ENCODE data around the gene ADK.
"Not testable (repeated sequence)": the region's sequence is repeated elsewhere in the genome, so short reads cannot be mapped to it uniquely, and the experiment has no call there.

Gene ADK

DNA sequence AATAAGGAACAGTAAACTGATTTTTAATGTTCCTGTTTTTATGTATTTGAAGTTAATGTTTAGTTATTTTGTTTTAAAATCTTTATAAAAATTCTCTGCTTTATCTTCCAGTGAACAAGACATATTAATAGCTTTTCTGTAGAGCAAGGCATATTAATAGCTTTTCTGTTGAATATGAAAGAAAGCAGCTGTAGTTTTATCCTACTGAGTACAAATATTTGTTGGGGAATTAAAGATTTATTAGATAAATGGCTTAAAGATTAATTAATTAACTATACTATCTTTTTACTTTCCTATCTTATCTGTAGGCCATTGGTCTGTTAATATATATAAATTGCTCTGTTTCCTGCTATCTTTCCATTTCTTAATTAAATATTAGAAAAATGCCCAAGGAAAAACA is 299.6 kb downstream of the ADK start:
- TF ChIP-seq, protein P1, sequence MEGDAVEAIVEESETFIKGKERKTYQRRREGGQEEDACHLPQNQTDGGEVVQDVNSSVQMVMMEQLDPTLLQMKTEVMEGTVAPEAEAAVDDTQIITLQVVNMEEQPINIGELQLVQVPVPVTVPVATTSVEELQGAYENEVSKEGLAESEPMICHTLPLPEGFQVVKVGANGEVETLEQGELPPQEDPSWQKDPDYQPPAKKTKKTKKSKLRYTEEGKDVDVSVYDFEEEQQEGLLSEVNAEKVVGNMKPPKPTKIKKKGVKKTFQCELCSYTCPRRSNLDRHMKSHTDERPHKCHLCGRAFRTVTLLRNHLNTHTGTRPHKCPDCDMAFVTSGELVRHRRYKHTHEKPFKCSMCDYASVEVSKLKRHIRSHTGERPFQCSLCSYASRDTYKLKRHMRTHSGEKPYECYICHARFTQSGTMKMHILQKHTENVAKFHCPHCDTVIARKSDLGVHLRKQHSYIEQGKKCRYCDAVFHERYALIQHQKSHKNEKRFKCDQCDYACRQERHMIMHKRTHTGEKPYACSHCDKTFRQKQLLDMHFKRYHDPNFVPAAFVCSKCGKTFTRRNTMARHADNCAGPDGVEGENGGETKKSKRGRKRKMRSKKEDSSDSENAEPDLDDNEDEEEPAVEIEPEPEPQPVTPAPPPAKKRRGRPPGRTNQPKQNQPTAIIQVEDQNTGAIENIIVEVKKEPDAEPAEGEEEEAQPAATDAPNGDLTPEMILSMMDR (conservative IDR thresholded peaks at IDR 0.05; ENCODE audit: low read depth, low read length) = no peak
- Histone ChIP-seq H3K27me3 (ENCODE audit: insufficient read depth, low read depth) (no peaks in the 10 kb centered on the region), H3K79me2 (ENCODE audit: insufficient read depth, low read depth) (no peaks in the 10 kb centered on the region), H3K4me2 (no peak overlapping the region), H3K4me3 (IDR thresholded peaks at IDR 0.05; ENCODE audit: insufficient read depth, low read depth, low read length) (no peak overlapping the region), H3K36me3 (ENCODE audit: insufficient read depth) (no peaks in the 10 kb centered on the region), H2AFZ (ENCODE audit: low read depth) (no peak overlapping the region), H3K9ac (no peak overlapping the region), H4K20me1 (ENCODE audit: insufficient read depth) (no peaks in the 10 kb centered on the region), H3K4me1 (ENCODE audit: low read depth, poor library complexity, severe bottlenecking) (no peaks in the 10 kb centered on the region), H3K27ac (no peak overlapping the region)

DNA sequence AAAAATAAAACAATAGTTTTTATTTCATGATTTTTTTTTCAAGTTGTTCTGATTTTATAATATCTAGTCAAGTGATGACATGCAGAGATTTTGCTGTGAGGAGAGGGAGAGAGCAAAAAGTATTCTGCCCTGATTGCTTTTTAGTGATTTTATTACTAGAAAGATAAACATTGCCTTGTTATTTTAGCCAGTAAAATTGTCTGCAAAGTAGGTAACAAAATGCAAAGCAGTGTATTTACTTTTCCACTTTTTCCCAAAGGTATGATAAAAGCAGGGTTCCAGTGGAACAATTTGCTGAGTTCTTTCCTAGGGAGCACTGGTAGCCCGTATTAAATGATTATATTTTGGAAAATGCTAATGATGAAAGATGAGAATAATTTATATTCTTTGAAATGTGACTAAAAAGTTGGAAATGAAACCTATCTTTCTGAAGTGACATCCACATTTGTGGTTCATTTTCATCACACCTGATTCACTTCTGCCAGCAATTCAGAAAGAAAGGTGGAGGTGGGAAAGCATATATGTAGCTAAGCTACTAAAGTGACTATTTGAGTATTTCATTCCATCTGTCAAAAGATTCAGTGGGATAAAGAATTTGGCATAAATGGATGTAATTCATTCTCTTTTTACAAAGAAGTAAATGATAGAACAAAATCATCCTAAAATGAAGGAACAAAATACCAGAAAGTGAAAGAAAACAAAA is 300.3 kb downstream of the ADK start:
- H3K27me3 ChIP-seq (ENCODE audit: insufficient read depth, low read depth) = no peaks in the 10 kb centered on the region
- no peak overlapping the region for H2AFZ ChIP-seq (ENCODE audit: low read depth)
- H3K4me2 ChIP-seq = no peak overlapping the region
- no peak overlapping the region for H3K9ac ChIP-seq
- H3K79me2 ChIP-seq (ENCODE audit: insufficient read depth, low read depth) = no peaks in the 10 kb centered on the region
- TF ChIP-seq, protein P1 (conservative IDR thresholded peaks at IDR 0.05; ENCODE audit: low read depth, low read length) = no peak
- H4K20me1 ChIP-seq (ENCODE audit: insufficient read depth) = no peaks in the 10 kb centered on the region
- H3K27ac ChIP-seq = no peak overlapping the region
- no peak overlapping the region for H3K4me3 ChIP-seq (IDR thresholded peaks at IDR 0.05; ENCODE audit: insufficient read depth, low read depth, low read length)
- H3K4me1 ChIP-seq (ENCODE audit: low read depth, poor library complexity, severe bottlenecking) = no peaks in the 10 kb centered on the region
- H3K36me3 ChIP-seq (ENCODE audit: insufficient read depth) = no peaks in the 10 kb centered on the region

DNA sequence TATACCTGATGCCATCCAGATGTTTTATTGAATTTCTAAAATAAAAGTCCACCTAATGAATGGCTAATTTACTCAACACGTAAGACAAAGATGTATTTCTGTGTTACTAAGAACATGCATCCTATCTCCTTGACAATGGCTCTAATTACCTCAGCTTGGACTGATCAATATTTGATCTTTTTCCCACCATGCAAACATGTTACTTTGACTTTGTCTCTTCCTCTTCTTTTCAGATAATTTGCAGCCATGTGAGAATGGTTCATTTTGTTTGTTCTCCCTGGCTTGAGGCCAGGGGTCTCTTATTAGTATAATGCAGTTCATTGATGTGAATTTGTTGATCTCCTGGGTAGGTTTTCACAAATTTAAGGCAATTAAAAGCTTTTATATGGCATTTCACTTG is 302.1 kb downstream of the ADK start:
- Histone ChIP-seq H3K36me3 (ENCODE audit: insufficient read depth) (no peaks in the 10 kb centered on the region), H3K79me2 (ENCODE audit: insufficient read depth, low read depth) (no peaks in the 10 kb centered on the region), H3K4me1 (ENCODE audit: low read depth, poor library complexity, severe bottlenecking) (no peaks in the 10 kb centered on the region), H3K4me2 (no peak overlapping the region), H3K9ac (no peak overlapping the region), H3K27me3 (ENCODE audit: insufficient read depth, low read depth) (no peaks in the 10 kb centered on the region), H4K20me1 (ENCODE audit: insufficient read depth) (no peaks in the 10 kb centered on the region), H3K27ac (no peak overlapping the region), H2AFZ (ENCODE audit: low read depth) (no peak overlapping the region), H3K4me3 (IDR thresholded peaks at IDR 0.05; ENCODE audit: insufficient read depth, low read depth, low read length) (no peak overlapping the region)
- TF ChIP-seq, protein P1 (conservative IDR thresholded peaks at IDR 0.05; ENCODE audit: low read depth, low read length) = no peak

DNA sequence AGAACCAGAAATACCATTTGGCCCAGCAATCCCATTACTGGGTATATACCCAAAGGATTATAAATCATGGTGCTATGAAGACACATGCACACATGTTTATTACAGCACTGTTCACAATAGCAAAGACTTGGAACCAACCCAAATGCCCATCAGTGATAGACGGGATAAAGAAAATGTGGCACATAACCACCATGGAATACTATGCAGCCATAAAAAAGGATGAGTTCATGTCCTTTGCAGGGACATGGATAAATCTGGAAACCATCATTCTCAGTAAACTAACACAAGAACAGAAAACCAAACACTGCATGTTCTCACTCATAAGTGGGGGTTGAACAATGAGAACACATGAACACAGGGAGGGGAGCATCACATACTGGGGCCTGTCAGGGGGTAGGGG is 306.5 kb downstream of the ADK start:
- not testable (repeated sequence) for H3K27me3 ChIP-seq (ENCODE audit: insufficient read depth, low read depth); H3K79me2 ChIP-seq (ENCODE audit: insufficient read depth, low read depth); H2AFZ ChIP-seq (ENCODE audit: low read depth); H3K9ac ChIP-seq; H3K36me3 ChIP-seq (ENCODE audit: insufficient read depth); H4K20me1 ChIP-seq (ENCODE audit: insufficient read depth); H3K4me1 ChIP-seq (ENCODE audit: low read depth, poor library complexity, severe bottlenecking); H3K4me2 ChIP-seq; H3K4me3 ChIP-seq (IDR thresholded peaks at IDR 0.05; ENCODE audit: insufficient read depth, low read depth, low read length); H3K27ac ChIP-seq

DNA sequence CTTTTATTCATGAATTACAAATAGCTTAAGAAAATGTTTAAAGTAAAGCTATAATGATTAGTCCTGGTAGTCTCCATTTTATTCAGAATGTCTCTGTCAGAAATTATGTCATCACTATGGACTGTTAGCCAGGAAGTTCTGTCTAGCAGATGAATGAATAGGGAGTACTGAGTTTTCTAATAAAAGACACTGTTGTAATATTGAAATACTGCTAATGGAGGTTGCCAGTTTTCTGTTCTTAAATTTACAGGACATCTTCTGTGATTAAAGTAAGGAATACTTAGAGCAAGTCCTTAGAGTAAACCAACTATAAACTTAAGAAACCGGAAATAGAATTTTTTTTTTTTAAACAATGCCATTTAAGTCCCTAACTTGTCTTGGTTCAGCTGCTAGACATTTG is 309.8 kb downstream of the ADK start:
- Histone ChIP-seq H3K79me2 (ENCODE audit: insufficient read depth, low read depth) (no peaks in the 10 kb centered on the region), H3K4me3 (IDR thresholded peaks at IDR 0.05; ENCODE audit: insufficient read depth, low read depth, low read length) (no peak overlapping the region), H2AFZ (ENCODE audit: low read depth) (no peak overlapping the region), H3K27ac (no peak overlapping the region), H3K4me1 (ENCODE audit: low read depth, poor library complexity, severe bottlenecking) (no peaks in the 10 kb centered on the region), H3K36me3 (ENCODE audit: insufficient read depth) (no peaks in the 10 kb centered on the region), H3K27me3 (ENCODE audit: insufficient read depth, low read depth) (no peaks in the 10 kb centered on the region), H3K9ac (no peak overlapping the region), H4K20me1 (ENCODE audit: insufficient read depth) (no peaks in the 10 kb centered on the region), H3K4me2 (no peak overlapping the region)
- TF ChIP-seq, protein P1 (conservative IDR thresholded peaks at IDR 0.05; ENCODE audit: low read depth, low read length) = no peak
